HepG2 (cell line): Measurements from ENCODE around the gene SPTBN2. TPM values are rescaled to one million over a fixed set of nuclear protein-coding genes. Genes with fewer than 3 reads are reported as not detected.

Experiments
- AGO2 ChIP-seq: fragments of 200-400 bp; formaldehyde crosslinking; optimal IDR thresholded peaks from 2 replicates; pipeline ENCODE3; 2017; ENCODE audit warnings: mild to moderate bottlenecking, low read depth, low read length, moderate library complexity
- CREB1 ChIP-seq, 2 experiments: fragments of 450-650 bp in 1 of 2; IDR thresholded peaks; 2 replicates each; pipeline ENCODE4 v1.6.1; 2016 to 2017; ENCODE audit warnings: control low read depth in 1 of 2, mild to moderate bottlenecking in 1 of 2, missing compliant biosample characterization in 1 of 2, missing genetic modification characterization in 1 of 2
- FOXA1 ChIP-seq, 2 experiments: fragments of 450-650 bp in 1 of 2; sonication (generic) in 1 of 2; formaldehyde crosslinking in 1 of 2; IDR thresholded peaks; 2 replicates each; pipeline versions ENCODE4 v1.4.0 to v1.6.1; 2016 to 2020; ENCODE audit warnings: missing genetic modification reagents in 1 of 2
- HNRNPK ChIP-seq: fragments of 200-400 bp; formaldehyde crosslinking; IDR thresholded peaks from 2 replicates; pipeline ENCODE4 v1.6.1; 2018; ENCODE audit warnings: low read length, low read depth, moderate library complexity, mild to moderate bottlenecking; ENCODE audit not compliant: poor library complexity, severe bottlenecking
- KAT8 ChIP-seq: IDR thresholded peaks from 2 replicates; pipeline ENCODE4 v1.6.1; 2016; ENCODE audit warnings: missing genetic modification reagents, missing compliant biosample characterization
- MBD4 ChIP-seq: IDR thresholded peaks from 2 replicates; pipeline ENCODE4 v1.6.1; 2012; ENCODE audit warnings: low read length, inconsistent platforms, borderline replicate concordance
- NCOA5 ChIP-seq: sonication (generic); formaldehyde crosslinking; IDR thresholded peaks from 2 replicates; pipeline ENCODE4 v1.4.0; 2020; ENCODE audit warnings: missing genetic modification reagents
- RORA ChIP-seq: sonication (generic); formaldehyde crosslinking; IDR thresholded peaks from 2 replicates; pipeline ENCODE4 v1.5.0; 2020; ENCODE audit warnings: mild to moderate bottlenecking, missing genetic modification reagents, moderate library complexity
- SPEN ChIP-seq: sonication (generic); formaldehyde crosslinking; IDR thresholded peaks from 2 replicates; pipeline ENCODE4 v1.5.1; 2020; ENCODE audit warnings: low read depth, mild to moderate bottlenecking, missing genetic modification reagents
- STAG1 ChIP-seq: sonication (generic); formaldehyde crosslinking; IDR thresholded peaks from 2 replicates; pipeline ENCODE4 v1.4.0; 2020; ENCODE audit warnings: missing genetic modification reagents
- TFAP4 ChIP-seq: sonication (generic); IDR thresholded peaks from 2 replicates; pipeline ENCODE4 v1.6.1; 2016; ENCODE audit warnings: low read depth, borderline replicate concordance
- USF2 ChIP-seq, 2 experiments: sonication (generic) in 1 of 2; formaldehyde crosslinking in 1 of 2; IDR thresholded peaks; 2 replicates each; pipeline versions ENCODE4 v1.5.1 to v1.6.1; 2011 to 2020; ENCODE audit warnings: borderline replicate concordance in 1 of 2, low read depth in 1 of 2, low read length in 1 of 2, mild to moderate bottlenecking in 1 of 2, missing genetic modification reagents in 1 of 2, moderate library complexity in 1 of 2
- XRCC5 ChIP-seq: fragments of 200-400 bp; formaldehyde crosslinking; optimal IDR thresholded peaks from 2 replicates; pipeline ENCODE3; 2017; ENCODE audit warnings: mild to moderate bottlenecking, low read length
- ZNF367 ChIP-seq: sonication (generic); formaldehyde crosslinking; IDR thresholded peaks from 2 replicates; pipeline ENCODE4 v1.4.0; 2020; ENCODE audit warnings: missing genetic modification reagents, borderline replicate concordance
- ZNF496 ChIP-seq: sonication (generic); formaldehyde crosslinking; IDR thresholded peaks from 2 replicates; pipeline ENCODE4 v1.8.1; 2023; ENCODE audit warnings: mild to moderate bottlenecking, moderate library complexity, missing genetic modification reagents; ENCODE audit not compliant: insufficient replicate concordance
- ZNF598 ChIP-seq: sonication (generic); formaldehyde crosslinking; IDR thresholded peaks from 2 replicates; pipeline ENCODE4 v1.5.1; 2020; ENCODE audit warnings: mild to moderate bottlenecking, missing genetic modification reagents, borderline replicate concordance
- ZNF687 ChIP-seq: sonication (generic); formaldehyde crosslinking; IDR thresholded peaks from 2 replicates; pipeline ENCODE4 v1.5.1; 2020; ENCODE audit warnings: mild to moderate bottlenecking, missing genetic modification reagents, moderate library complexity
- ZNF784 ChIP-seq: sonication (generic); formaldehyde crosslinking; IDR thresholded peaks from 2 replicates; pipeline ENCODE4 v1.5.1; 2020; ENCODE audit warnings: missing genetic modification reagents, mild to moderate bottlenecking, borderline replicate concordance
- ZNF816 ChIP-seq: sonication (generic); formaldehyde crosslinking; IDR thresholded peaks from 2 replicates; pipeline ENCODE4 v1.8.0; 2022; ENCODE audit warnings: missing genetic modification reagents, mild to moderate bottlenecking, borderline replicate concordance
- ZZZ3 ChIP-seq: sonication (generic); formaldehyde crosslinking; IDR thresholded peaks from 2 replicates; pipeline ENCODE4 v1.4.0; 2020; ENCODE audit warnings: missing genetic modification reagents, mild to moderate bottlenecking, borderline replicate concordance
- polyA plus RNA-seq, 8 experiments: library from polyadenylated mRNA; depleted of rRNA in 3 of 8; stranded (reverse) in 7 of 8; unstranded in 1 of 8; fragments of >200 nt; fragmentation: Illumina TruSeq in 4 of 8; extraction: Trizol in 4 of 8; gene quantifications; 2 replicates each; pipeline versions ENCODE4 v1.2.1 to v1.2.3, GENCODE V29; 2011 to 2016; ENCODE audit warnings: low read depth in 4 of 8, missing spikeins in 1 of 8, mixed read lengths in 1 of 8; ENCODE audit not compliant: insufficient read depth in 1 of 8
- total RNA-seq, 5 experiments: library from RNA; depleted of rRNA; stranded (reverse); fragments of >200 nt; fragmentation: Illumina TruSeq; extraction: Trizol; gene quantifications; 2 replicates each; pipeline ENCODE4 v1.2.3, GENCODE V29; 2016; ENCODE audit warnings: low read depth in 1 of 5

The SPTBN2 gene
- total and polyA plus RNA-seq, 2 of the 13 experiments (the other 11 are each of a cell fraction or from before 2014, with no cell fraction given), result 0.65 to 4.0 TPM

GRCh38 chr11:66677599-66678375, 51.2 kb downstream of the SPTBN2 start, which contains the start of gene RBM4B (continued):
- TF ChIP-seq NCOA5 (CRISPR knock-in tag), result no peak
- TF ChIP-seq XRCC5, result peak; percentile 41
- TF ChIP-seq CREB1 (IDR thresholded peaks at IDR 0.05), result peak; percentile 85
- peak; percentile 93 for TF ChIP-seq CREB1 (CRISPR knock-in tag; IDR thresholded peaks at IDR 0.05)
- no peak for TF ChIP-seq FOXA1 (IDR thresholded peaks at IDR 0.05)
- TF ChIP-seq FOXA1 (CRISPR knock-in tag; IDR thresholded peaks at IDR 0.05), result no peak; the same call in 1 of the 2 replicates
- peak; percentile 21; the same call in 1 of the 2 replicates for TF ChIP-seq ZNF598 (CRISPR knock-in tag)
- TF ChIP-seq ZNF496, result no peak
- TF ChIP-seq KAT8, result peak; percentile 86
- no peak for TF ChIP-seq SPEN (CRISPR knock-in tag)
- peak; percentile 93 for TF ChIP-seq ZNF687 (CRISPR knock-in tag)
- peak; percentile 74 for TF ChIP-seq HNRNPK
- TF ChIP-seq MBD4, result no peak
- peak; percentile 14; the same call in 1 of the 2 replicates for TF ChIP-seq ZNF784 (CRISPR knock-in tag)
- TF ChIP-seq RORA, result no peak
- peak; percentile 85 for TF ChIP-seq AGO2
- no peak for TF ChIP-seq ZNF816
- no peak for TF ChIP-seq USF2 (IDR thresholded peaks at IDR 0.05; ENCODE audit: low read depth, low read length)
- no peak for TF ChIP-seq USF2 (CRISPR knock-in tag; IDR thresholded peaks at IDR 0.05; ENCODE audit: borderline replicate concordance)
- TF ChIP-seq STAG1 (CRISPR knock-in tag), result no peak
- no peak for TF ChIP-seq ZZZ3 (CRISPR knock-in tag)
- TF ChIP-seq TFAP4, result no peak
- no peak for TF ChIP-seq ZNF367
